GM12892 (cell line): Measurements from ENCODE around the gene TCF7.
A peak's percentile ranks its signal among the peaks of the same experiment; 100 is the strongest.

Experiments
- DNase-seq: peaks from one replicate; pipeline ENCODE4 v3.0.0; 2011; ENCODE audit not compliant: insufficient read length
- FAIRE-seq: peaks from 2 replicates; lab custom pipeline; 2011; peaks lifted over from hg19 to GRCh38; lab: Jason Lieb, UNC
- POLR2A ChIP-seq: IDR thresholded peaks from 2 replicates; pipeline ENCODE4 v1.6.1; 2011; ENCODE audit warnings: low read depth, low read length, control low read depth
- POLR2AphosphoS5 ChIP-seq: IDR thresholded peaks from 2 replicates; pipeline ENCODE4 v1.6.1; 2011; ENCODE audit warnings: low read depth, low read length, control low read depth
- TAF1 ChIP-seq: IDR thresholded peaks from 2 replicates; pipeline ENCODE4 v1.6.1; 2011; ENCODE audit warnings: low read depth, mild to moderate bottlenecking, control low read depth, low read length, borderline replicate concordance

Gene TCF7

DNA sequence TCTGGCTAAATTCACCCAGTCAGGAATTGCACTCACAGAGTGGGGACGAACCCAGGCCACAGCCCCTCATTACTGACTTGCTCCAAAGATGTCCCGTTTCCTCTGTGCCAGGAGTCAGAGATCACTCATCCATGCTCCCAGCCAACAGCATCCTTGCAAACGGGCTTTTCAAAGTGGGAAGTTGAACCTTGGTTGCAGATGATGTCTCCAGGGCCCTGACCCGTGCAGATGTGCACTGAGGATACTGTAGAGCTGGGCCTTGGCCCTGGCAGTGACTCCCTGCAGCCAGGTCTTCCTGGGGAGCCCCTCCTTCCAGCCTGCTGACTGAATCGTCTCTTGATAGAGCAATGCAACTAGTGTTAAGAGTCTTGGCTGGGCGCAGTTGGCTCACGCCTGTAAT, 22.3 kb downstream of the TCF7 start:
- TF ChIP-seq POLR2A = no peak
- TF ChIP-seq TAF1 = no peak
- TF ChIP-seq POLR2AphosphoS5 = no peak
- DNase-seq (no peak), FAIRE-seq (no peak)

DNA sequence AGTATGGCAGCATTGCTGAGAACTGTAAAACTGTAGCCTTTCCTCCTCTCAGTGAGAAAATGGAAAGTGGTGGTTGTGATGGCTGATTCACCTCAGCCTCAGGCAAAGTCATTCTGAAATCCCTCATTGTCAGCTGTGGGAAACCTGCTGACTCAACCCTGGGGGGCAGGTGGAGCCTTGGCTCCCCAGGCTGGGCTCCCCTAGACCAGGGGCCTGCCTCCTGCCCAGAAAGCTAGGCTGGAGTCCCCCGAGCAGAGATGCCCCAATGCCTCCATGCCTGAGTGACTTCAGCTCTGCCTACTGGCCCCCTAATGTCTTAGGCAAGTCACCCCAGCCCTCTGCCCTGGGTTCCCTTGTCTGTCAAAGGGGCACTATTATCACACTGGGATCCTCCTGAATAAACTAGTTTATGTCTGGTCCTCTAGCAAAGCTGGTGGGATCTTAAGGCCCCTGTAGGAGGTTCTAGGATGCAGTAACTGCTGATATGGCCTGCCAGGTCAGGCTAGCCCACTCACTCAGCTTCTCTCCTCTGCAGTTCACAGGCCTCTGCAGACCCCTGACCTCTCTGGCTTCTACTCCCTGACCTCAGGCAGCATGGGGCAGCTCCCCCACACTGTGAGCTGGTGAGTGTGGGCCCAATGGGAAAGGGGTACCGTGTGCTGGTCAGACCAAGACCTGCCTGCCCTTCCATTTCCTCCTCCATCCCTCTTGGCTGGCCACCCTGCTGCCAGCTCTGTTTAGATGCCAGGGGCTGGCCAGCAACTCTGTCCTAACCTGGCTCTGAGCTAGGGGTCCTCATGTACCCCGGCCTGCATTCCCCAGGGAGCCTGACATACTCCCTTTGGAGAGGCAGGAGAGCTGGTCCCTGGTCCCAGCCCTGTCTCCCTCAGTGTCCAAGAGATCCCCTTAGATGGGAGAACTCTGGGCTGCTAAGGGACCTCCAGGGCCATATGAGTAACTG, 24.2 kb downstream of the TCF7 start:
- FAIRE-seq (peak; percentile 99), DNase-seq (peak; percentile 63)
- no peak for TF ChIP-seq TAF1
- peak; percentile 82; the same call in 1 of the 2 replicates for TF ChIP-seq POLR2AphosphoS5
- peak; percentile 47; the same call in 1 of the 2 replicates for TF ChIP-seq POLR2A

DNA sequence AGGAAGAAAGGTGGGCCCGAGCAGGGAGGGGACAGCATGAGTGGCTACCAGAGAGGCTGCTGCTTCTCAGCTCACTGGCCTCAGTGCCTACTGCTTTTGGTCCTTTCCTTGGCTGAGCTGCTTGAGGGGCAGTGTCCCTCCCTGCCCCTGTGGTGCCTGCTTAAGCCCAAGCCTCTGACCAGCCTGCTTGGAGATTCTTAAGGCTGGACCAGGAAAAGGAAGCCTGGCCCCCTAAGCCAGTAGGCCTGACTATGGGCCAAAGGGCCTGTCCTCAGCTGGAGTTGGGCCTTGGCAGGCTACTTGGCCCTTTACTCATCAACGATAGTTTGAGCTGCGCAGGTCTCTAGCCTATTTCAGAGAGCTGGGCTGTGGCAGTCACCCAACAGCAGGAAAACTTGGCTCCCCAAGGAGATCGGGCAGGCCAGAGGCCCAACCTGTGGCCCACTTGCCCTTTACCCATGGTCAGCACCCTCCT, 24.9 kb downstream of the TCF7 start:
- FAIRE-seq (no peak), DNase-seq (no peak)
- TF ChIP-seq TAF1 (no peak), POLR2A (no peak)

DNA sequence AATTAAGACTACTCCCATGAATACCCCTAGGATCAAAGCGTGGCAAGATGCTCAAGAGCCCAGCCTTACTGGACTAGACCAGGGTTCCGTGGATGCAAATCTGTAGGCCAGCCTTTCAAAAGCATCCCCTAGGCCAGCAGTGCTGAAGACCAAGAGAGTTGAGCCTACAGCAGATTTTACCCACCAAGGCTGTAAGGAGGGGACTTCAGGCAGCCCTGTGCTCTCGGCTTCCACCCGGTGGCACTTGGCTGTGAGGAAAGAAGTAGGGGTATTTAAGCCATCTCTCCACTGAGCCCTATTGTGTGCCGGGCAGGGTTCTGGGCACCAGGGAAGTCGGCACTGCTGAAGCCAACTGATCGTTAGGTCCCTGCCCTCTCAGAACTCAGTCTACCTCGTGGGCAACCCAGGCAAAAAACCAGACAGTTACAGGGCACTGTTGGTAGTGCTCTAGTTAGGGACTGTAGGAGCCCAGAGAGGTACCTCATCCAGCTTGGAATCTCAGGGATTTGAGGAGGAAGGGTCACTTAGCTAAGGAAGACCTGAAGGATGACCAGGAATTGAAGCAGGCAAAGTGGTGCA, 25.5 kb downstream of the TCF7 start:
- no peak for DNase-seq
- TF ChIP-seq TAF1 = no peak
- no peak for TF ChIP-seq POLR2AphosphoS5
- TF ChIP-seq POLR2A = no peak
- no peak for FAIRE-seq

DNA sequence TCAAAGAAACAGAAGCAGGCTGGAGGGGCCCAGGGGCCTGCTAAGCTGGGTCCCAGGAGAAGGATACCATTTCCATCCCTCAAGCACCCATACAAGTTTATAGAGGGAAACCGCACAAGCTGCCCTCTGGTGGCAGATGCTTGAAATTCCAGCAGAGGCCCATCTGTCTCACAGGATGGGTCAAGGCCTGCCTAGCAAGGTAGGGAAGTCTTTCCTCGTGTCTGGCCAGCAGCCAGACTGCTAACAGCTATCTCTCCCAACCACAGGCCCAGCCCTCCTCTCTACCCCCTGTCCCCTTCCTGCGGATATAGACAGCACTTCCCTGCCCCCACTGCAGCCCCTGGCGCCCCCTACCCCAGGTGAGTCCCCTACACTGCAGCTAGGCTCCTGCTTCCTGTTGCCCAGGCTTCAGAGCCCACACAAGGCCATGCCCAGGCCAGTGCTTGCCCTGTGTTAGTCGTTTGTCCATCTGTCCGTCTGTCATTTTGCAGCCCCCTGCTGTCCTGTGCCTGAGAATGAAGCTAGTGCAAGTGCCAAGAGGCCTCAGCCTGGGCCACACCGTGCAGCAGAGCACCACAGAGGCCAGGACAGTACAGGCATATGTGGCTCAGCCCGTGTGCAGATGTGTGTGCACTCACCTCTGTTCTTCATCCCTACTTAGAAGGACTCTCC, 26.2 kb downstream of the TCF7 start:
- TF ChIP-seq POLR2A = no peak
- TF ChIP-seq TAF1 = no peak
- TF ChIP-seq POLR2AphosphoS5 = no peak
- FAIRE-seq (peak; percentile 68), DNase-seq (no peak)

DNA sequence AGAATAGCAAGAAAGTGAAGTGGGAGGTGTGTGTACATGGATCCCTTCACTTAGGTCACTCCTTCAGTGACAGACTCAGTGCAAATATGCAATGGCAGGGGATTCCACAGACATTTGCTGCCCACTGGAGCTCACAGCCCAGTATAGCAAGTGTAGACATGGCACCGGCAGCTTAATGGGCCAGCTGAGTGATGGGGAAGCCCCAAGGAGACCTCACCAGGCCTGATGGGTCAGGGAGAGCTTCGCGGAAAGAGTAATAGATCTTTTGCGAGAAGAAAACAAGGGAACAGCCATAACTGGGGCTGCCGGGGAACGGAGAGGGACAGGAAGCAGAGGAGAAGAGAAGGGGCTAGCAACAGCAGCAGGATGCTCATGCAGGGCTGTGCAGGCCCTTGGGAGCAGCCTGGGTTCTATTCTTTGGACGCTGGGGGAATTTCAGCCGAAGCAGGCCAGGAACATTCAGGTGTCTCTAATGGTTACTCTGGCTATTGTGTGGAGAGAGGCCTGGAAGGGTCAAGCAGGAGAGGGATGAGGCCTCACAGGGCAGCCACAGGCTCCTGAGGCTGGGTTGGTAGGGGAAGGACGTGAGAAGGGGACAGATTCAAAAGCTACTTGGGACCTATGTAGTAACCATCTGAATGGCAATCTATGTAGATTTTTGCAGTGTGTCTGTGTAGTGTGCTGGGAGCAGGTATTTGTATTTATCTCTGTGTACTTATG, 27.0 kb downstream of the TCF7 start:
- TF ChIP-seq POLR2AphosphoS5 (no peak), POLR2A (no peak), TAF1 (no peak)
- no peak for DNase-seq
- FAIRE-seq = no peak

DNA sequence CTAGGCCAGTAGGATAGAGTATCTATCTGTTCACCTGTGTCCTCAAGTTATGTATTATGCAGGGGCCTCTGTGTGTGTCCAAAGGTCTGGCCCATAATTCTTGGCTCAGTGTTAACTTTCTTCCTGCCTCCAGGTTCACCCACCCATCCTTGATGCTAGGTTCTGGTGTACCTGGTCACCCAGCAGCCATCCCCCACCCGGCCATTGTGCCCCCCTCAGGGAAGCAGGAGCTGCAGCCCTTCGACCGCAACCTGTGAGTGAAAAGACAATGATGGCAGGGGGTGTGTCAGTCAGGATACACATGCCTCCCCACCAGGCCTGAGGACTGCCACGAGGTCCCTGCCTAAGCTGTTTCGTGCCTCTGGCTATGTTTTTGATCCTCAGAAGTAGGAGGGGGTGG, 27.6 kb downstream of the TCF7 start:
- FAIRE-seq = no peak
- no peak for DNase-seq

DNA sequence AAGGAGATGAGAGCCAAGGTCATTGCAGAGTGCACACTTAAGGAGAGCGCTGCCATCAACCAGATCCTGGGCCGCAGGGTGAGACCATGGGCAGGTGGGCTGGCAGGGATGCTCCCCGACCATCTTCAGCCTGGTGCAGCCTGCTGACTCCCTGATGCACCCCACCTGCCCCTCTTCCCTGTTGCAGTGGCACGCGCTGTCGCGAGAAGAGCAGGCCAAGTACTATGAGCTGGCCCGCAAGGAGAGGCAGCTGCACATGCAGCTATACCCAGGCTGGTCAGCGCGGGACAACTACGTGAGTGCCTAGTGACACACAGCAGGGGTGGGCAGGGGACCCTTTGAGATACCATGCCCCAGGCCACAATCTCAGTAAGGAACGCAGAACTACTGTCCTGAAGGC, 28.3 kb downstream of the TCF7 start:
- TF ChIP-seq POLR2AphosphoS5 = no peak
- no peak for TF ChIP-seq TAF1
- DNase-seq (no peak), FAIRE-seq (no peak)

More for the DNA sequence above, 27.6 kb downstream of the TCF7 start:
- TF ChIP-seq POLR2AphosphoS5 (no peak), TAF1 (no peak), POLR2A (no peak)

DNA sequence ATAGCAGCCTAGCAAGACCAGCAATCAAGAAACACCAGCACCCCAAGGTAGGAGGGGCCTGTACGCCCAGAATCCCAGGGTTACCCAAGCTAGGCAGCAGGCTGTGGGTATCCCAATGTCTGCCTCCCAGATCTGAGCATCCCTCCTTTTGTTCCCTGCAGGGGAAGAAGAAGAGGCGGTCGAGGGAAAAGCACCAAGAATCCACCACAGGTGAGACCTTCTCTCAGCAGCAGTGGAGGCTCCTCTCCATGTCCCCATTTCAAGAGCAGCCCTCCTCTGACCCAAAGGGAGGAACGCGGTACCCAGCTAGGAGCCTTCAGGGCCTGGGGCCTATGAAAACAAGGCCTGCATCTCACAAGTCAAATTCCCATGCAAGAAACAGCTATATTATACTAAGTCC, 28.9 kb downstream of the TCF7 start:
- DNase-seq (no peak), FAIRE-seq (no peak)
- TF ChIP-seq TAF1 = no peak
- no peak for TF ChIP-seq POLR2A
- no peak; the same call in 1 of the 2 replicates for TF ChIP-seq POLR2AphosphoS5

DNA sequence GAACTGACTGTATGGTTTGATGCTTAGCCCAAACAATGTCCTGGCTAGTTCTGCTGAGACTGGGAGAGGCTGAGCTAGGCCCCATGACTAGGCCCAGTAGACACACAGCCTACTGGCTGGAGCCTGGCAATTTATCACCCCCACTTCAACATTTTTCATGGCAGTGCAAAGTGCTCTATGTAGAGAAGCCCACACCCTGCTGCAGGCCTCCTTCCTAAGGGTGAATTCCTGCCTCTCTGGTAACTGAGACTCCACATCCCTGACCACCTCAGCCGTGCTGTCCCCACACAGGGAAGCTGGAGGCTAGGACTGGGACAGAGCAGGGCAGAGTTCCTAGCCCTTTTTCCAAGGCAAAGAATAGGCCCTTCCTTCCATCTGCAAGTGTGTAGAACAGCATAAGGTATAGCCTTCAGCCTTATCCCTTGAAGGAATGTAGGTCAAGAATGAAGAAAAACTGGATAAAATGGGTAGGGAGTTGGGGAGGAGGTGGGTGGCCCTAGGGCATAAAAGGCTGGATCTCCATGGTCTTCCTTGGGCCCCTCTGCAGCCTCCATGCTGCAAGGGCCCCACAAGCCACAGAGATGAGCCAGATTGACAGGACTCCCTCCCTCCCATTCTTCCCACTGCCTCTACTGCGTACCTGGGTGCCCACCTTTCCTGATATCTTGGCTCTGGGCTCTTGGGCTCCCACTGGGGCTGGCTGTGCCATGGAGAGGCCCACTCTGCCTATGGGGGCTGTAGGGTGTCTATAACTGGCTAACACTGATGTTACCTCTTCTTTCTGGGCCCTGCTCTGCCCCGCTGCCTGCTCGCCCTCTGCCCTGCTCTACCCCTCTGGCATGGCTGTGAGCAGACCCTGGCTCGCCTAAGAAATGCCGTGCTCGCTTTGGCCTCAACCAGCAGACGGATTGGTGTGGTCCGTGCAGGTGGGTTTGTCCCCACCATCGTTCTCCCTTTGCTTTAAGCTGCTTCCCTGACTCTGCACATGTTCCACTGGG, 29.8 kb downstream of the TCF7 start:
- FAIRE-seq = no peak
- TF ChIP-seq POLR2A = peak; percentile 19; the same call in 1 of the 2 replicates
- TF ChIP-seq TAF1 = no peak
- no peak; the same call in 1 of the 2 replicates for TF ChIP-seq POLR2AphosphoS5
- no peak for DNase-seq
